ENCODE data around the gene TRPM1.

GRCh38 chr15:31085359-31085758 is 16.2 kb downstream of the TRPM1 start:
- TF ChIP-seq CTCF (IDR thresholded peaks at IDR 0.05) = no peak
- TF ChIP-seq POLR2A (IDR thresholded peaks at IDR 0.05) = no peak
